ENCODE data around the gene PSEN2. TPM values are rescaled to one million over a fixed set of nuclear protein-coding genes. Genes with fewer than 3 reads are reported as not detected.
"Not testable (repeated sequence)": the region's sequence is repeated elsewhere in the genome, so short reads cannot be mapped to it uniquely, and the experiment has no call there.

PSEN2 gene
- total and polyA plus RNA-seq, 12 donors, result 27.2 to 133 (median 44.5) TPM

- Histone ChIP-seq H3K27me3 (no peaks in the 10 kb centered on the region), H3K36me3 (replicated peaks in 1 of 2) (no peaks in the 10 kb centered on the region), H3K4me3 (no peak overlapping the region), H3K9me3 (replicated peaks in 1 of 3) (no peaks in the 10 kb centered on the region), H3K4me1 (replicated peaks in 1 of 2) (peaks cover 26 to 39% of the 10 kb centered on the region in 2 donors), H3K27ac (peak overlapping the region; percentile 61 to 87 (median 78))
- TF ChIP-seq, protein P1, sequence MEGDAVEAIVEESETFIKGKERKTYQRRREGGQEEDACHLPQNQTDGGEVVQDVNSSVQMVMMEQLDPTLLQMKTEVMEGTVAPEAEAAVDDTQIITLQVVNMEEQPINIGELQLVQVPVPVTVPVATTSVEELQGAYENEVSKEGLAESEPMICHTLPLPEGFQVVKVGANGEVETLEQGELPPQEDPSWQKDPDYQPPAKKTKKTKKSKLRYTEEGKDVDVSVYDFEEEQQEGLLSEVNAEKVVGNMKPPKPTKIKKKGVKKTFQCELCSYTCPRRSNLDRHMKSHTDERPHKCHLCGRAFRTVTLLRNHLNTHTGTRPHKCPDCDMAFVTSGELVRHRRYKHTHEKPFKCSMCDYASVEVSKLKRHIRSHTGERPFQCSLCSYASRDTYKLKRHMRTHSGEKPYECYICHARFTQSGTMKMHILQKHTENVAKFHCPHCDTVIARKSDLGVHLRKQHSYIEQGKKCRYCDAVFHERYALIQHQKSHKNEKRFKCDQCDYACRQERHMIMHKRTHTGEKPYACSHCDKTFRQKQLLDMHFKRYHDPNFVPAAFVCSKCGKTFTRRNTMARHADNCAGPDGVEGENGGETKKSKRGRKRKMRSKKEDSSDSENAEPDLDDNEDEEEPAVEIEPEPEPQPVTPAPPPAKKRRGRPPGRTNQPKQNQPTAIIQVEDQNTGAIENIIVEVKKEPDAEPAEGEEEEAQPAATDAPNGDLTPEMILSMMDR (IDR thresholded peaks at IDR 0.05), result no peak
- no peak for TF ChIP-seq POLR2A (IDR thresholded peaks at IDR 0.05)
- no peak for DNase-seq
- intact Hi-C loops (cut with DNase I), result loop anchor here in 1 of 2 donors (10.0 kb wide), 1 partner anchor 515 kb away; no protein-coding TSS in a partner anchor
- WGBS, 4 donors, result 83 to 94% (median 91%) methylated on average over 1 of the region's 1 CpG; no CpG with 5 or more reads in 1 of the 4 donors
Measured at GRCh38 chr1:226919995-226920394, 49.6 kb downstream of the PSEN2 start.

DNA sequence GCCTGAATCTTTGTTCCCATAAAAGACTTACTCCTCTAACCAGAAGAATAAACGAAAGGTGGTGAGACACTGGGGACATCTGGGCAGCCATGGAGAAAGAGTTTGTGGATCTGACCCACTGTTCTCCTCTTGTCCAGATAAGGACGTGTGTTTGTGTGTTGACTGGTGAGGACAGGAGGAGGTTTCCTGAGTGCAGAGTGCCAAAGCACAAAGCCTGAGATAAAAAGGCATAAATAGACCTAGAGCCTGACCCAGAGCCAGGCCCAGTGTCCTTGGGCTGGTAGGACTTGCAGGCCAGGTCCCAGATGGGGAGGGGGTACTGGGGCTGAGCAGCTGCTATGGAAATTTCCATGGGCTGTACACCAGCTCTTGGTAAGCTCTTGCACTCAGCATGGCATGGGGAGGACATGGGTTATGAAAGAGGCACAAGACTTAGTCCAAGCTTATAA lies 50.1 kb downstream of the PSEN2 start:
- no peak overlapping the region for H3K4me3 ChIP-seq
- DNase-seq, result peak; percentile 83 to 97 (median 95)
- WGBS, 4 donors, result 35 to 48% (median 41%) methylated on average over 2 of the region's 2 CpGs
- no peaks in the 10 kb centered on the region for H3K9me3 ChIP-seq (replicated peaks in 1 of 3)
- H3K27ac ChIP-seq, result peak overlapping the region; percentile 61 to 87 (median 78)
- peaks cover 26 to 39% of the 10 kb centered on the region in 2 donors for H3K4me1 ChIP-seq (replicated peaks in 1 of 2)
- intact Hi-C loops (cut with DNase I), result no loop called here
- peak in 1 of 2 donors; percentile 72 for TF ChIP-seq POLR2A (IDR thresholded peaks at IDR 0.05)
- TF ChIP-seq, protein P1 (IDR thresholded peaks at IDR 0.05), result no peak
- H3K36me3 ChIP-seq (replicated peaks in 1 of 2), result no peaks in the 10 kb centered on the region
- H3K27me3 ChIP-seq, result no peaks in the 10 kb centered on the region

DNA sequence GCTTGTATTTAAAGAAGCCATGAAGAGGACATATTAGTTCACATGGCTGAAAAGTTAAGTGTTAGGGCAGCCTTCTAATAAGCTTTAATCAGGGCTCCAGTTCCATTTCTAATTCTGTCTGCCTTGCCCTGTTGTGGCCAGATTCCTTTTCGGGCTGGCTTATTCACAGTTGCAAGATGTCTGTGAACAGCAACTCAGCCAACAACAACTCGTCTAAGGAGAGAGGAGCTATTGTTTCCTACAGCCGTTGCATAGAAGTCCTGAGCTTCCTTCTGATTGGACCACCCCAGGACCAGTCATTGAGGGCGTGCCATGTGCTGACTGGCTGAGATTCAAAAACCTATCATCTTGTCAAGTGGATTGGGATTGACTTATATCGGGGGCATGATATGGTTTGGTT lies 51.1 kb downstream of the PSEN2 start:
- intact Hi-C loops (cut with DNase I), result no loop called here
- peak overlapping the region; percentile 14 to 87 (median 61) for H3K27ac ChIP-seq
- H3K4me1 ChIP-seq (replicated peaks in 1 of 2), result peaks cover 26 to 39% of the 10 kb centered on the region in 2 donors
- DNase-seq, result no peak
- H3K4me3 ChIP-seq, result no peak overlapping the region
- no peaks in the 10 kb centered on the region for H3K9me3 ChIP-seq (replicated peaks in 1 of 3)
- TF ChIP-seq, protein P1 (IDR thresholded peaks at IDR 0.05), result no peak
- TF ChIP-seq POLR2A (IDR thresholded peaks at IDR 0.05), result no peak
- 88 to 93% (median 90%) methylated on average over 5 of the region's 5 CpGs for WGBS, 4 donors
- no peaks in the 10 kb centered on the region for H3K27me3 ChIP-seq
- H3K36me3 ChIP-seq (replicated peaks in 1 of 2), result no peaks in the 10 kb centered on the region

- H3K27me3 ChIP-seq; H3K36me3 ChIP-seq (replicated peaks in 1 of 2); H3K9me3 ChIP-seq (replicated peaks in 1 of 3); DNase-seq; H3K27ac ChIP-seq; intact Hi-C loops (cut with DNase I); H3K4me1 ChIP-seq (replicated peaks in 1 of 2); H3K4me3 ChIP-seq: not testable (repeated sequence)
- 93 to 96% (median 95%) methylated on average over 5 of the region's 5 CpGs for WGBS, 4 donors
Measured at GRCh38 chr1:226929260-226930111, 59.1 kb downstream of the PSEN2 start.

All from adrenal gland (tissue), 12 donors.